NCI-H1092 (cell line): ENCODE measurements around the gene TMPRSS9.
"Not testable (repeated sequence)": the region's sequence is repeated elsewhere in the genome, so short reads cannot be mapped to it uniquely, and the experiment has no call there.

Source experiments
- DNase-seq: peaks from one replicate; lab custom pipeline; 2025; lab: John Stamatoyannopoulos, UW

Gene TMPRSS9

GRCh38 chr19:2342656-2343288 lies 17.3 kb upstream of the TMPRSS9 start:
- no peak for DNase-seq

GRCh38 chr19:2343289-2343982 lies 16.6 kb upstream of the TMPRSS9 start:
- DNase-seq, result no peak

DNA sequence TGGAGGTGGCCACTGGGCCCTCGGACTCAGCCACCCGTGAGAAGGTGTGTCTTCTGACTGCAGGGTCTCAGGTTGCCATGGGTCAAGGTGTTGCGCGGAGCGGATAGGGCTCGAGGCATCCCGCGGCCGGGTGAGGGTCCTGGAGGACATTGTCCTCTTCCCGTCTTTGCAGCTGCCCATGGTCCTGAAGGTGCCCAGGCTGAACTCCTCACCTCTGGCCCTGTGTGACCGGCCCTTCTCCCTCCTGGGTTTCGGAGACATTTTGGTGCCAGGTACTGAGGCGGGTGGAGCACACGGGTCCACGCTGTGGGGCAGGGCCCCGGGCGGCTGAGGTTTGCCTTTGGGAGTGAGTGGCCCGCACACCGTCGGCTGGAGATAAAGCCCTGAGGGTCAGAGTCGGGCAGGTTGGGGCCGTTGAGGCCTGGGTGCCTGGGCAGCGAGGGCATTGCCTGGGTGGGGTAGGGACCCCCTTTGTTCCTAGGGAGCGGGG lies 15.6 kb upstream of the TMPRSS9 start:
- no peak for DNase-seq

- DNase-seq, result no peak
These were observed 15.0 kb upstream of the TMPRSS9 start for GRCh38 chr19:2345076-2345475.

DNA sequence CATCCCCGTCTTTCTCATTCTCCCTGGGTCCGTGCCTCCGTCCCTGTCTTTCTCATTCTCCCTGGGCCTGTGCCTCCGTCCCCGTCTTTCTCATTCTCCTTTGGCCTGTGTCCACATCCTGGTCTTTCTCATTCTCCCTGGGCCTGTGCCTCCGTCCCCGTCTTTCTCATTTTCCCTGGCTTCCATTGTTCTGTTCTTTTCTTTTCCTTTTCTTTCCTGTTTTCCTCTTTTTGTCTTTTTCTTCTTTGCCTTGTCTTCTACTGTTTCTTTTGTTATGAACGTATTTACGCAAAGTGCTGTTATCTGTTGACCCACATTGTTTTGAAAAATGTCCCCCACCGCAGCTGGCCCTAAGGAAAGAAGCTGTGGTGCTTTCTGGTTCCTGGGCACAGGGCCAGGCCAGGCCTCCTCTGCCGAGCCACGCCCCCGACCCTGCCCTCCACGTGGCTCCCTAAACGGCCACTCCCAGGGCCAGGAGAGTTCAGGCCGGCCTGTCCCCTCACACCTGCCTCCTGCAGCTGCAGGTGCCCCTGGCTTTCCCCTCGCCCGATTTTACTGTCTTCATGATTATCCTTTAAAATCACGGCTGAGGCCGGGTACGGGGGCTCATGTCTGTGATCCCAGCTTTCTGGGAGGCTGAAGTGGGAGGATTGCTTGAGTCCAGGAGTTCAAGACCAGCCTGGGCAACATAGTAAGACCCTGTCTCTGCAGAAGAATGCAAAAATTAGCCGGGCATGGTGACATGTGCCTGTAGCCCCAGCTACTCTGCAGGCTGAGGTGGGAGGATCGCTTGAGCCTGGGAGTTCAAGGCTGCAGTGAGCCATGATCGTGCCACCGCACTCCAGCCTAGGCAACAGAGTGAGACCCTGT lies 14.0 kb upstream of the TMPRSS9 start:
- no peak for DNase-seq

DNA sequence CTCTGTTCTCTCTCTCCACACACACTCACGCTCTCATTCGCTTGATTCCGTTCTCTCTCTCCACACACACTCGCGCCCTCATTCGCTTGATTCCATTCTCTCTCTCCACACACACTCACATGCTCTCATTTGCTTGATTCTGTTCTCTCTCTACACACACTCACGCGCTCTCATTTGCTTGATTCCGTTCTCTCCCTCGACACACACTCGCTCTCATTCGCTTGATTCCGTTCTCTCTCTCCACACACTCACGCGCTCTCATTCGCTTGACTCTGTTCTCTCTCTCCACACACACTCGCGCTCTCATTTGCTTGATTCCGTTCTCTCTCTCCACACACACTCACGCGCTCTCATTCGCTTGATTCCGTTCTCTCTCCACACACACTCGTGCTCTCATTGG lies 10.2 kb upstream of the TMPRSS9 start:
- not testable (repeated sequence) for DNase-seq

DNA sequence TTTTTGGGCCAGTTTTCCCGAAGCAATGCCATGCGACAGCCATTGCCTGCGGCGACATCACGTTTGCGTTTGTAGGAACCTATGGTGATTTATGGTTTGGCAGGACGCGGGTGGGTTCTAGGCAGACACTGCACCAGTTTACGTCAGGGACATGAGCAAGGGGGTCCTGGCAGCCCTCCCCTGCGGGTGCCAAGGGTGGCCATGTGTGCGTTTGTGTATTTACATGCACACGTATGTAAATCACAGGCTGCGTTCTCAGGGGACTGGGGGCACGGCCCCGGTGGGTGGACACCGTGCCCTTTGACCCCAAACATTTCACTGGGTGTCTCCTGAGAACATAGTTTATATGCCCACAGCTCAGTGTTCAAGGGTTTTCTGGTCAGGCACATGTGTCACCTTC lies 9.4 kb upstream of the TMPRSS9 start:
- no peak for DNase-seq

DNA sequence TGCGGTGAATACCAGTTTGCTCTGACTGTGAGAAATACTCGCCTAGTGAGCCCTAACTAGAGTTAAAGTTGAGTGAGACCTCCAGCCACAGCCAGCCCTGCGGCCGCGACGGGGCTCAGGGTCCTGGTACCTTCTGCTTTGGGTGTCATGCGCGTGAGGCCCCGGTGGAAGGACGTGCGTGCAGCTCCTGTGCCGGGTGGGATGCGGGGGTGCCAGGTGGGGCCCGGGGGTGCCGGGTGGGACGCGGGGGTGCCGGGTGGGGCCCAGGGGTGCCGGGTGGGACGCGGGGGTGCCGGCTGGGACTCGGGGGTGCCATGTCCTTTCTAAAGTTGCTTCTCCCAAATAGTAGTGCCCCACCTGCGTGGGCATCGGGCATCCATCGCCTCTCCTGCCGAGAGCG lies 8.5 kb upstream of the TMPRSS9 start:
- no peak for DNase-seq

DNA sequence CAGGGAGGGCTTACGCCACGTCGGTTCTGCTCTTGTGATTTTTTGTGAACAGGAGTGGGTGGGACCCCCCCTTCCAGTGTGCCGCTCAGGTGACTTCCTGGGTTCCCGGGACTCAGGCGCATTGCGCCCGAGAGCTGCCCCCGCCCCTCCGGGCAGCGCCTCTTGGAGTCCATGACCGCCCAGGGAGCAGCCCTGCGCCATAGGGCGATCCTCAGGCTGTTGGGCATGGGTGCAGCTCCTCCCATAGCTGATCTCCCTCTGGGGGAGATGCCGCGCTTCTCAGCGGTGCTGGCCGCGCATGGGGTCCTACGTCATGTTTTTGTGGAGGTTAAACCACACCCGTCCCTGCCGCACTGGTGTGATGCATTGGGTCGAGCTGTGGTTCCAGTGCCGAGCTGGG lies 7.9 kb upstream of the TMPRSS9 start:
- DNase-seq, result no peak

GRCh38 chr19:2353159-2353886 lies 6.7 kb upstream of the TMPRSS9 start:
- no peak for DNase-seq

DNA sequence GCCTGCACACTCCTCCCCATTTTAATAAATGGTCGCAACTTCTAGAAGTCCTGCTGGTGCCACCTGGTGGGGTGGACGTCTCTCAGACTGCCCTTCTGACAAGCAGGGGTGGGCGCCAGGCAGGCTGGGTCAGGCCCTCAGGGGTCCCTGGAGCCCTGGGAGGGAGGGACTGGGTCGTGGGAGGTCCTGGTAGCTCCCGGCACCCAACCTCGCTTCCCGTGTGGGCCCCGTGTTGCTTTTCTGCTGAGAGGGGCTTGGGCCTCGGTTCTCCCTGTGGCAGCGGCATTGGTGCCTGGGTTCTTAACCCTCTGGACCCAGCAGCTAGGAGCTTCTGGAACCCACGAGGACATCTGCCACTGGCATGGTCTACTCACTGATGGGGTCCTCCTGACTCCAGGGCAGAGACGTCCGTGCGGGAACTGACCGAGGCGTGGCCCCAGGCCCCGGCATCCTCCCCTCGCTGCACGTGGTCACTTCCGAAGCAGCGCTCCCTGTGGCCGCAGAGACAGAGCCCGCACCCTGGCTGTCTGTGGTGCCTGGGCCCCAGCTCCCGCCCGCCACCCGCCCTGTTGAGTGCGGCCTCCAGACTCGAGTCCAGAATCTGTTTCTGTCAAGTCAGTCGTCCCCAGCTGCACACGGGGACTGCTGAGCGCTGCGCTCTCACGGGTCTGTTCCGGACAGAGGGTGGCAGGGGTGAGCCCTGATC lies 6.0 kb upstream of the TMPRSS9 start:
- no peak for DNase-seq

DNA sequence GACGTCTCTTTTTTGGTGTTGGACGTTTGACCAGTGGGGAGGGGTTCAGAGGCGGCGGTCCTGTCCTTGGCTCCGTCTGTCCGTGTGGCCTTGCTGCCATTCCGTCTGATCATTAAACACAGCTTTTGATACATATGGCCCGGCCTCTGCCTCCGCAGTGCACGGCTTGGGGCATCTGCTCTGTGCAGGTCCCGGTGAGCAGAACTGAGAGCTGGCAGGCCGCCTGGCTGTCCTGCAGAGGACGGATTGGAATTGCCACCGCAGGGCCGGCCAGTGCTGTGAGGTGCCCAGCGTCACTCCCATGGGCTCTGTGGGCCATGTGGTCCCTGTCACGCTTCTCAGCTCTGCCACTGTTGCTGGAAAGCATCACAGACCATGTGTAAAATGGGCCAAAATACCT lies 5.4 kb upstream of the TMPRSS9 start:
- no peak for DNase-seq

DNA sequence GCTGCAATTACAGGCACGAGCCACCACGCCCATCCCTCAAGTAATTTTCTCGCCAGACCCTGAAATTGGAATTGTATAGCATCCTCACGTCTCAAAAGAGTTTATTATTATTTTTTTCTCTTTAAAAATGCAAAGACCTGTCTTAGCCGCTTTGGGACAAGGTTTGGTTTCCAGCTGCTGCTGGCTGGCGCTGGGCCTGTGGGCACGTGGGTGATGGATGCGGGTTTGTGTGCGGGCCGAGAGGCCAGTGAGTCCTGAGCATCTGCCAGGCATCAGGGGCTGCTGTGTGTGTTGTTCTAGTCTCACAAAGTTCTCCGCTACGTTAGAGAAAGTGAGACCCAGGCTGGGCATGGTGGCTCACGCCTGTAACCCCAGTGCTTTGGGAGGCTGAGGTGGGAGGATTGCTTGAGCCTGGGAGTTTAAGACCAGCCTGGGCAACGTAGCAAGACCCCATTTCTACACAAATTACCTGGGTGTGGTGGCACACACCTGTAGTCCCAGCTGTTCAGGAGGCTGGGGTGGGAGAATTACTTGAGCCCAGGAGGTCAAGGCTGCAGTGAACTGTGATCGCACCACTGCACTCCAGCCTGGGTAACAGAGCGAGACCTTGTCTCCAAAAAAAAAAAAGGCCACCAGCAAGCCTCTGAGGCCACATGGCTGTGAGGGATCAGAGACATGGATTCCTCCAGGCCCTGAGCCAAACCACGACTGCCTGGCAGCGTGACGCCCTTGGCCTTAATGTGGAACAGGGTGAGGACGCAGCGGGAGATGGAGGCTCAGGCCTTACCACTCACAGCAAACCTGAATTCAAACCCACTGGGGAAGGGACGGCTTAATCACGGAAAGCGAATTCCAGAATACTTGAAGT lies 4.7 kb upstream of the TMPRSS9 start:
- DNase-seq, result no peak

GRCh38 chr19:2356036-2356646 lies 3.9 kb upstream of the TMPRSS9 start:
- no peak for DNase-seq

GRCh38 chr19:2357279-2358206 lies 2.5 kb upstream of the TMPRSS9 start:
- no peak for DNase-seq

DNA sequence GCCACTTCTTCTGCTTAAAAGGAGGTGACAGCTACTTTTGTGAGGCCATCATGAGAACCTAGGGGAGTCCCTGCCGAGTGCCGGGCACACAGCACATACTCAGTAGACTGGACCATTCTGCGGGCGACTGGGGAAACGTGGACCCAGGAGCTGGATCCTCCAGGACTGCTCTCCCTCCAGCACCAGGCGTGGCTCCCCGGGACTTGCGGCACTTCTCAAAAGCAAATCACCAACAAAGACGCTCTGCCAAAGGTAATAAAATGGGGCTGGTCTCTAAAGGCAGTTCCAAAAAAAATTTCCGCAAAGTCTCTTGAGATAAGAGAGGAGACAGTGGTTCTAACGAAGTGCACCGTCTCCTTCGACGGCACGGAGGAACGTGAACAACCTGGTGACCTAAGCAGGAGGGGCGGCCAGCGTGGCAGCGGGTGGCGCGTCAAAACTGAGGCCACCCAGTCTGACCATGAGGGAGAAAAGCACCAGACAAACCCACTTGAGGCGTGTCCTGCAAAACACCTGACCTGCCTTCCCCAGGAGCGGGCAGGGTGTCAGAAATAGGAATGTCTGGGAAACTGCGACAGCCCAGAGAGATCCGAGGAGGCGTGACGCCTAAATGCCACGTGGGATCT lies 1.4 kb upstream of the TMPRSS9 start:
- DNase-seq, result no peak

- DNase-seq, result no peak
These were observed 768 bp downstream of the TMPRSS9 start for GRCh38 chr19:2360833-2361232.

DNA sequence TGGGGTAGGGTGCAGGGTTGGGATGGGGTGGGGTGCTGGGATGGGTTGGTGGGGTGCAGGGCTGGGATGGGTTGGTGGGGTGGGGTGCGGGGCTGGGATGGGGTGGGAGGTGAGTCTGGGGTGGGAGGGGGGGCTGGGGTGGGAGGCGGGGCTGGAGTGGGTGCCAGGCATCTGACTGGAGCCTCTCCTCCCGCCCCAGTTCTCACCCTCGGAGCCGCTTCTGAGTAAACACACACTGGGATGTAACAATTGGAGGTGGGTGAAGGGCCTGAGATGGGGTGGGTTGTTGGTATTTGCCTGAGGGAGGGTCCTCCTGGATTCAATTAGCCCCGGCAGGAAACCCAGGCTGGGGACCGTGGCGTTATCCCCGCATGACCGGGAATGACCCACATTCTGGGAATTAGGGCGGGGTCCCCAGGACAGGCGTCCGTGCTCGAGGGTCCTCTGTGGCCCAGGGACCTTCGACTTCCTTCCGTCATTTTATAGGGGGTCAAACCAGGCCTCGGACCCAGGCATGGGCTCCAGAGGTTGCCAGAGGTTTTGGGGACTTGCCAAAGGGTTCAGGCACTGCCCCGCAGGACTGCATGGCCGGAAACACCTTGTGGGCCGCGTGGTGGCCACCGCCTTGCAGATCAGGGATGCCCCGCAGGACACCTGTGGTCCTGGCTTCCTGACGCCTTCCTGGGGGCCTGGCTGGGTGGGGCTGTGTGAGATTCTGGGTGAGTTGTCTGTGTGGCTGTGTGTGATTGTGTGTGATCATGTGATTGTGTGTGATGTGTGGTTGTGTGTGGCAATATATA lies 1.4 kb downstream of the TMPRSS9 start:
- no peak for DNase-seq
